SK-N-SH treated with all-trans-retinoic acid at 6 μM for 48 hours (cell line): ENCODE results near the gene KRT36.

Experiments used
- ARNTL ChIP-seq: fragments of 450-650 bp; formaldehyde crosslinking; IDR thresholded peaks from 2 replicates; pipeline ENCODE4 v1.5.0; 2020; ENCODE audit warnings: low read depth, mild to moderate bottlenecking, moderate library complexity, borderline replicate concordance
- SNAI2 ChIP-seq: fragments of 250-450 bp; sonication (Bioruptor Pico); IDR thresholded peaks from 2 replicates; pipeline ENCODE4 v1.5.0; 2020; ENCODE audit warnings: mild to moderate bottlenecking, moderate library complexity
- TCF4 ChIP-seq: fragments of 250-450 bp; sonication (Bioruptor Pico); IDR thresholded peaks from 2 replicates; pipeline ENCODE4 v1.8.0; 2021; ENCODE audit warnings: mild to moderate bottlenecking, moderate library complexity, borderline replicate concordance
- TOX ChIP-seq: fragments of 250-450 bp; sonication (Bioruptor Pico); IDR thresholded peaks from 2 replicates; pipeline ENCODE4 v1.8.0; 2021; ENCODE audit warnings: mild to moderate bottlenecking, moderate library complexity, borderline replicate concordance
- ZNF8 ChIP-seq: fragments of 450-650 bp; formaldehyde crosslinking; IDR thresholded peaks from 2 replicates; pipeline ENCODE4 v1.5.0; 2020; ENCODE audit warnings: mild to moderate bottlenecking, moderate library complexity
- TF ChIP-seq, protein P1 (sequence below): fragments of 250-450 bp; sonication (Bioruptor Pico); IDR thresholded peaks from 2 replicates; pipeline ENCODE4 v1.8.0; 2021; ENCODE audit warnings: low read depth, mild to moderate bottlenecking, moderate library complexity, borderline replicate concordance
- TF ChIP-seq, protein P2 (sequence below): fragments of 250-450 bp; sonication (Bioruptor Pico); IDR thresholded peaks from 2 replicates; pipeline ENCODE4 v1.8.0; 2020; ENCODE audit warnings: mild to moderate bottlenecking, moderate library complexity, borderline replicate concordance
- TF ChIP-seq, protein P3 (sequence below): fragments of 250-450 bp; sonication (Bioruptor Pico); IDR thresholded peaks from 2 replicates; pipeline ENCODE4 v1.5.1; 2021; ENCODE audit warnings: mild to moderate bottlenecking, moderate library complexity

DNA sequence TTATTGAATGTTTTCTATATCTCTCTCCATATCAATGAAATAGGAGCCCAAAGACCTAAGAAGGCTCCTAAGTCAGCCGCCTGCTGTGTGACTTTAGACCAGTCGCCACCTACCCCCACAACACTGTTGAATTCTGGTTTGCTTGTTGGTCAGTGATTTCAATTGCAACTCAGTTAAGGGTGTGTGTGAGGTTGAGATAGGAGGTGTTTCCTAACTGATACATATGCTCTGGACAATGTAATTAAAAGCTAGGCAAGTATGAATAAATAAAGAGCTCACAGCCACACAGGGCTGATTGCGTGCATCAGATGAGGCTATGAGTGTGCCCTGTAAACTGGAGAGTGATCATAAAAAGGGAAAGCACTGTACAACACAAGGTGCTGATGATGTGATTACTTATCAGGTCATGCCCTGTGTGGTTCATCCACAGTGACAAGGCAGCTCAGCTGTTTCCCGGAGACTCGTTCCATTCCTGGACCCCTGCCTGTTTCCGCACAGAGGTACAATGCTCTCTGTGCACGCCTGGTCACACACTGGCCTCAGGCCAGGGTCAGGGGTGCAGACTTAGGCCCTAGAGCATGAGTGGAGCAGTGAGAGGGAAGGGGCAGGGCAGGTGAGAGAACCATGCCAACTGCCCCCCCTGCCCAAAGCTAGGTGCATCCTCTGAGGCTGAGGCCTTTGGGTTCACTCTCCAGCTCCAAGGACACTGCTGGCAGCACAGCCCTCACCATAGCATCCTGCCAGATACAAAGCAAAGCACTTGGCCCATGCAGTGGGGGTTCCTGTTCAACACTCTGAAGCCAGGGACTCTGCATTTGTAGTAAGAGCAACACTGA is 5.5 kb downstream of the KRT36 start:
- no peak for TF ChIP-seq TOX (CRISPR knock-in tag)
- TF ChIP-seq, protein P1, sequence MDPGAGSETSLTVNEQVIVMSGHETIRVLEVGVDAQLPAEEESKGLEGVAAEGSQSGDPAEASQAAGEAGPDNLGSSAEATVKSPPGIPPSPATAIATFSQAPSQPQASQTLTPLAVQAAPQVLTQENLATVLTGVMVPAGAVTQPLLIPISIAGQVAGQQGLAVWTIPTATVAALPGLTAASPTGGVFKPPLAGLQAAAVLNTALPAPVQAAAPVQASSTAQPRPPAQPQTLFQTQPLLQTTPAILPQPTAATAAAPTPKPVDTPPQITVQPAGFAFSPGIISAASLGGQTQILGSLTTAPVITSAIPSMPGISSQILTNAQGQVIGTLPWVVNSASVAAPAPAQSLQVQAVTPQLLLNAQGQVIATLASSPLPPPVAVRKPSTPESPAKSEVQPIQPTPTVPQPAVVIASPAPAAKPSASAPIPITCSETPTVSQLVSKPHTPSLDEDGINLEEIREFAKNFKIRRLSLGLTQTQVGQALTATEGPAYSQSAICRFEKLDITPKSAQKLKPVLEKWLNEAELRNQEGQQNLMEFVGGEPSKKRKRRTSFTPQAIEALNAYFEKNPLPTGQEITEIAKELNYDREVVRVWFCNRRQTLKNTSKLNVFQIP (CRISPR knock-in tag): no peak
- TF ChIP-seq, protein P2, sequence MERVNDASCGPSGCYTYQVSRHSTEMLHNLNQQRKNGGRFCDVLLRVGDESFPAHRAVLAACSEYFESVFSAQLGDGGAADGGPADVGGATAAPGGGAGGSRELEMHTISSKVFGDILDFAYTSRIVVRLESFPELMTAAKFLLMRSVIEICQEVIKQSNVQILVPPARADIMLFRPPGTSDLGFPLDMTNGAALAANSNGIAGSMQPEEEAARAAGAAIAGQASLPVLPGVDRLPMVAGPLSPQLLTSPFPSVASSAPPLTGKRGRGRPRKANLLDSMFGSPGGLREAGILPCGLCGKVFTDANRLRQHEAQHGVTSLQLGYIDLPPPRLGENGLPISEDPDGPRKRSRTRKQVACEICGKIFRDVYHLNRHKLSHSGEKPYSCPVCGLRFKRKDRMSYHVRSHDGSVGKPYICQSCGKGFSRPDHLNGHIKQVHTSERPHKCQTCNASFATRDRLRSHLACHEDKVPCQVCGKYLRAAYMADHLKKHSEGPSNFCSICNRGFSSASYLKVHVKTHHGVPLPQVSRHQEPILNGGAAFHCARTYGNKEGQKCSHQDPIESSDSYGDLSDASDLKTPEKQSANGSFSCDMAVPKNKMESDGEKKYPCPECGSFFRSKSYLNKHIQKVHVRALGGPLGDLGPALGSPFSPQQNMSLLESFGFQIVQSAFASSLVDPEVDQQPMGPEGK (CRISPR knock-in tag): no peak
- no peak for TF ChIP-seq ARNTL (CRISPR knock-in tag)
- TF ChIP-seq ZNF8 (CRISPR knock-in tag): no peak
- no peak for TF ChIP-seq TCF4 (CRISPR knock-in tag)
- TF ChIP-seq, protein P3, sequence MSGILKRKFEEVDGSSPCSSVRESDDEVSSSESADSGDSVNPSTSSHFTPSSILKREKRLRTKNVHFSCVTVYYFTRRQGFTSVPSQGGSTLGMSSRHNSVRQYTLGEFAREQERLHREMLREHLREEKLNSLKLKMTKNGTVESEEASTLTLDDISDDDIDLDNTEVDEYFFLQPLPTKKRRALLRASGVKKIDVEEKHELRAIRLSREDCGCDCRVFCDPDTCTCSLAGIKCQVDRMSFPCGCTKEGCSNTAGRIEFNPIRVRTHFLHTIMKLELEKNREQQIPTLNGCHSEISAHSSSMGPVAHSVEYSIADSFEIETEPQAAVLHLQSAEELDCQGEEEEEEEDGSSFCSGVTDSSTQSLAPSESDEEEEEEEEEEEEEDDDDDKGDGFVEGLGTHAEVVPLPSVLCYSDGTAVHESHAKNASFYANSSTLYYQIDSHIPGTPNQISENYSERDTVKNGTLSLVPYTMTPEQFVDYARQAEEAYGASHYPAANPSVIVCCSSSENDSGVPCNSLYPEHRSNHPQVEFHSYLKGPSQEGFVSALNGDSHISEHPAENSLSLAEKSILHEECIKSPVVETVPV (CRISPR knock-in tag): no peak
- no peak for TF ChIP-seq SNAI2 (CRISPR knock-in tag)
